K562 (cell line): ENCODE data around the gene XYLB. TPM values are rescaled to one million over a fixed set of nuclear protein-coding genes. Genes with fewer than 3 reads are reported as not detected.

Experiments used
- BACH1 ChIP-seq: fragments of 200-800 bp; sonication (Bioruptor generic); IDR thresholded peaks from 2 replicates; pipeline ENCODE4 v1.6.1; 2016; ENCODE audit warnings: missing genetic modification characterization, missing compliant biosample characterization
- CBX8 ChIP-seq: fragments of 200-600 bp; sonication (generic); IDR thresholded peaks from 2 replicates; pipeline ENCODE4 v1.6.1; 2012; ENCODE audit warnings: borderline replicate concordance, mixed run types, low read depth, mild to moderate bottlenecking, moderate library complexity, mixed read lengths, low read length, control low read depth, inconsistent platforms; ENCODE audit not compliant: poor library complexity, severe bottlenecking; ENCODE audit errors: extremely low read depth
- EGR1 ChIP-seq: fragments of 450-650 bp; conservative IDR thresholded peaks from 2 replicates; pipeline ENCODE4 v1.6.1; 2017; ENCODE audit warnings: mild to moderate bottlenecking
- FUS ChIP-seq: fragments of 200-400 bp; formaldehyde crosslinking; optimal IDR thresholded peaks from 2 replicates; pipeline ENCODE3; 2017; ENCODE audit warnings: low read depth, low read length
- GABPA ChIP-seq: fragments of 200-800 bp; sonication (Bioruptor generic); conservative IDR thresholded peaks from 2 replicates; pipeline ENCODE4 v1.6.1; 2016; ENCODE audit warnings: low read depth, missing genetic modification characterization, missing compliant biosample characterization
- ILF3 ChIP-seq: fragments of 450-650 bp; IDR thresholded peaks from 2 replicates; pipeline ENCODE4 v1.6.1; 2018; ENCODE audit warnings: antibody characterized with exemption, mild to moderate bottlenecking, moderate library complexity, borderline replicate concordance
- KHSRP ChIP-seq: fragments of 450-650 bp; IDR thresholded peaks from 2 replicates; pipeline ENCODE4 v1.6.1; 2017
- NCOA1 ChIP-seq: fragments of 450-650 bp; IDR thresholded peaks from 2 replicates; pipeline ENCODE4 v1.6.1; 2016; ENCODE audit warnings: low read depth
- NFE2 ChIP-seq: IDR thresholded peaks from 2 replicates; pipeline ENCODE4 v1.6.1; 2014; ENCODE audit warnings: antibody characterized with exemption, low read depth
- POLR2A ChIP-seq: fragments of 450-650 bp; conservative IDR thresholded peaks from 2 replicates; pipeline ENCODE4 v1.6.1; 2016
- STAT6 ChIP-seq: sonication (generic); formaldehyde crosslinking; IDR thresholded peaks from 2 replicates; pipeline ENCODE4 v1.8.1; 2023; ENCODE audit warnings: mild to moderate bottlenecking, missing genetic modification reagents
- TCFL5 ChIP-seq: fragments of 250-450 bp; sonication (Bioruptor Pico); conservative IDR thresholded peaks from 2 replicates; pipeline ENCODE4 v1.6.1; 2021; ENCODE audit warnings: mild to moderate bottlenecking, moderate library complexity, matching md5 sums
- ZEB2 ChIP-seq: fragments of 450-650 bp; IDR thresholded peaks from 2 replicates; pipeline ENCODE4 v1.6.1; 2016
- ZNF253 ChIP-seq: fragments of 250-450 bp; sonication (Bioruptor Pico); conservative IDR thresholded peaks from 2 replicates; pipeline ENCODE4 v1.6.1; 2021; ENCODE audit warnings: mild to moderate bottlenecking
- ZNF316 ChIP-seq: fragments of 450-650 bp; IDR thresholded peaks from 2 replicates; pipeline ENCODE4 v1.6.1; 2016
- ZNF717 ChIP-seq: fragments of 250-450 bp; sonication (Bioruptor Pico); IDR thresholded peaks from 2 replicates; pipeline ENCODE4 v1.5.0; 2021
- polyA plus RNA-seq, 8 experiments: library from polyadenylated mRNA; depleted of rRNA in 4 of 8; stranded (reverse) in 5 of 8; unstranded in 3 of 8; fragments of >200 nt; fragmentation: Nextera tagmentation in 2 of 8; fragmentation: Illumina TruSeq in 1 of 8; extraction: Ambion mirVana in 2 of 8; extraction: Trizol in 1 of 8; gene quantifications; 2 replicates each; pipeline versions ENCODE4 v1.2.1 to v1.2.3, GENCODE V29; 2011 to 2014; ENCODE audit warnings: inconsistent platforms in 1 of 8, missing spikeins in 1 of 8
- total RNA-seq, 7 experiments: library from RNA; depleted of rRNA in 6 of 7; stranded (reverse); fragments of >200 nt in 6 of 7; fragmentation: Illumina TruSeq in 2 of 7; extraction: Trizol in 2 of 7; gene quantifications; 2 replicates each; pipeline versions ENCODE4 v1.2.1 to v1.2.3, GENCODE V29; 2011 to 2021; ENCODE audit warnings: low replicate concordance in 1 of 7
- TF ChIP-seq, protein P1 (sequence below), 2 experiments: fragments of 450-650 bp in 1 of 2; sonication (generic) in 1 of 2; formaldehyde crosslinking in 1 of 2; IDR thresholded peaks in 1 of 2; conservative IDR thresholded peaks in 1 of 2; 2 replicates each; pipeline versions ENCODE4 v1.6.1 to v1.8.1; 2016 to 2023; ENCODE audit warnings: mild to moderate bottlenecking in 2 of 2, moderate library complexity in 2 of 2, inconsistent platforms in 1 of 2, missing genetic modification reagents in 1 of 2
- TF ChIP-seq, protein P2 (sequence below): fragments of 450-650 bp; conservative IDR thresholded peaks from 2 replicates; pipeline ENCODE4 v1.6.1; 2016; ENCODE audit warnings: missing genetic modification characterization, low read depth, mild to moderate bottlenecking, missing compliant biosample characterization, moderate library complexity
- TF ChIP-seq, protein P3 (sequence below): IDR thresholded peaks from 2 replicates; pipeline ENCODE4 v1.6.1; 2011; ENCODE audit warnings: borderline replicate concordance, low read depth, mild to moderate bottlenecking, moderate library complexity, low read length; ENCODE audit not compliant: insufficient read depth, poor library complexity, severe bottlenecking
- TF ChIP-seq, protein P4 (sequence below), 3 experiments: fragments of 200-800 bp in 1 of 3; sonication (Bioruptor generic) in 1 of 3; sonication (generic) in 1 of 3; formaldehyde crosslinking in 1 of 3; IDR thresholded peaks; 2 replicates each; pipeline versions ENCODE4 v1.6.1 to v1.8.0; 2016 to 2022; ENCODE audit warnings: mild to moderate bottlenecking in 2 of 3, missing compliant biosample characterization in 2 of 3, missing genetic modification characterization in 2 of 3, missing genetic modification reagents in 1 of 3

Gene XYLB
- total and polyA plus RNA-seq, 9 of the 15 experiments (the other 6 are each of a cell fraction or from before 2014, with no cell fraction given), result 4.0 to 20.2 (median 13.2) TPM

- TF ChIP-seq, protein P1, sequence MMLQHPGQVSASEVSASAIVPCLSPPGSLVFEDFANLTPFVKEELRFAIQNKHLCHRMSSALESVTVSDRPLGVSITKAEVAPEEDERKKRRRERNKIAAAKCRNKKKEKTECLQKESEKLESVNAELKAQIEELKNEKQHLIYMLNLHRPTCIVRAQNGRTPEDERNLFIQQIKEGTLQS (IDR thresholded peaks at IDR 0.05), result no peak
- TF ChIP-seq, protein P1 (CRISPR knock-in tag; conservative IDR thresholded peaks at IDR 0.05), result no peak
- no peak for TF ChIP-seq FUS
- no peak for TF ChIP-seq ZEB2
- peak; percentile 28; the same call in 1 of the 2 replicates for TF ChIP-seq EGR1
- no peak for TF ChIP-seq ZNF717 (CRISPR knock-in tag)
- no peak for TF ChIP-seq NFE2
- TF ChIP-seq ZNF253, result no peak
- TF ChIP-seq POLR2A, result 0 out of 2 replicates have a peak, but pooled peaks have one; percentile 37
- TF ChIP-seq, protein P2, sequence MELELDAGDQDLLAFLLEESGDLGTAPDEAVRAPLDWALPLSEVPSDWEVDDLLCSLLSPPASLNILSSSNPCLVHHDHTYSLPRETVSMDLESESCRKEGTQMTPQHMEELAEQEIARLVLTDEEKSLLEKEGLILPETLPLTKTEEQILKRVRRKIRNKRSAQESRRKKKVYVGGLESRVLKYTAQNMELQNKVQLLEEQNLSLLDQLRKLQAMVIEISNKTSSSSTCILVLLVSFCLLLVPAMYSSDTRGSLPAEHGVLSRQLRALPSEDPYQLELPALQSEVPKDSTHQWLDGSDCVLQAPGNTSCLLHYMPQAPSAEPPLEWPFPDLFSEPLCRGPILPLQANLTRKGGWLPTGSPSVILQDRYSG (tag), result no peak
- TF ChIP-seq, protein P3, sequence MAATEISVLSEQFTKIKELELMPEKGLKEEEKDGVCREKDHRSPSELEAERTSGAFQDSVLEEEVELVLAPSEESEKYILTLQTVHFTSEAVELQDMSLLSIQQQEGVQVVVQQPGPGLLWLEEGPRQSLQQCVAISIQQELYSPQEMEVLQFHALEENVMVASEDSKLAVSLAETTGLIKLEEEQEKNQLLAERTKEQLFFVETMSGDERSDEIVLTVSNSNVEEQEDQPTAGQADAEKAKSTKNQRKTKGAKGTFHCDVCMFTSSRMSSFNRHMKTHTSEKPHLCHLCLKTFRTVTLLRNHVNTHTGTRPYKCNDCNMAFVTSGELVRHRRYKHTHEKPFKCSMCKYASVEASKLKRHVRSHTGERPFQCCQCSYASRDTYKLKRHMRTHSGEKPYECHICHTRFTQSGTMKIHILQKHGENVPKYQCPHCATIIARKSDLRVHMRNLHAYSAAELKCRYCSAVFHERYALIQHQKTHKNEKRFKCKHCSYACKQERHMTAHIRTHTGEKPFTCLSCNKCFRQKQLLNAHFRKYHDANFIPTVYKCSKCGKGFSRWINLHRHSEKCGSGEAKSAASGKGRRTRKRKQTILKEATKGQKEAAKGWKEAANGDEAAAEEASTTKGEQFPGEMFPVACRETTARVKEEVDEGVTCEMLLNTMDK, result no peak
- TF ChIP-seq GABPA (tag), result no peak; the same call in 1 of the 2 replicates
- TF ChIP-seq NCOA1, result no peak
- TF ChIP-seq, protein P4, sequence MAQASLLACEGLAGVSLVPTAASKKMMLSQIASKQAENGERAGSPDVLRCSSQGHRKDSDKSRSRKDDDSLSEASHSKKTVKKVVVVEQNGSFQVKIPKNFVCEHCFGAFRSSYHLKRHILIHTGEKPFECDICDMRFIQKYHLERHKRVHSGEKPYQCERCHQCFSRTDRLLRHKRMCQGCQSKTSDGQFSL (CRISPR knock-in tag; IDR thresholded peaks at IDR 0.05), result no peak
- TF ChIP-seq, protein P4 (tag; IDR thresholded peaks at IDR 0.05), result peak in 1 of 2 experiments; percentile 27; a peak in 1 of 4 replicates
- TF ChIP-seq STAT6 (CRISPR knock-in tag), result no peak
- no peak for TF ChIP-seq ZNF316
- no peak for TF ChIP-seq ILF3
- TF ChIP-seq CBX8, result no peak
- no peak for TF ChIP-seq KHSRP
- TF ChIP-seq TCFL5, result no peak
- no peak for TF ChIP-seq BACH1 (tag)
These were observed 106.7 kb downstream of the XYLB start, which contains the start of gene ACVR2B (continued) for GRCh38 chr3:38453075-38453912.
